ENCODE measurements around the gene GPD1. TPM values are rescaled to one million over a fixed set of nuclear protein-coding genes. Genes with fewer than 3 reads are reported as not detected.
"Not testable (repeated sequence)": the region's sequence is repeated elsewhere in the genome, so short reads cannot be mapped to it uniquely, and the experiment has no call there.

The GPD1 gene
- total and polyA plus RNA-seq, 4 experiments from 2014 or later = 1.1 to 2.0 TPM; not detected in 2

DNA sequence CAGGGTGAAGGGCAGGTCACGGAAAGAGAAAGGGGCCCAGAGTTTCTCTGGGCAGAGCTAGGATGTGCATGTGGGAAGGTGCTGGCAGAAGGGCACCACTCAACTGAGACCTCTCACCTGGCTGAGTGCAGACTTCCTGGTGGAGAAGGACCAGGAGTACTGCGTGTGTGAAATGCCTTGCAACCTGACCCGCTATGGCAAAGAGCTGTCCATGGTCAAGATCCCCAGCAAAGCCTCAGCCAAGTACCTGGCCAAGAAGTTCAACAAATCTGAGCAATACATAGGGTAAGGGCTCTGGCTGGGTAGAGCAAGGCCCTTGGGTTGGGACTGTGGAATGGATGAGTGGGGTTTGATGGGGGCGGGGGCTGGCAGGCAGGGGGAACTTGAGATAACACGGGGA lies 24.0 kb upstream of the GPD1 start:
- Histone ChIP-seq H3K36me3 (ENCODE audit: insufficient read depth, low read length) (no peaks in the 10 kb centered on the region), H3K27ac (ENCODE audit: low read depth, low read length) (no peak overlapping the region), H3K4me3 (ENCODE audit: low read length in 2 of 2) (no peak overlapping the region), H3K9me3 (ENCODE audit: control insufficient read depth in 1 of 2, low read length in 2 of 2) (no peaks in the 10 kb centered on the region), H3K4me1 (ENCODE audit: insufficient read depth, low read length) (peaks cover 9% of the 10 kb centered on the region), H3K27me3 (ENCODE audit: insufficient read depth, low read length) (no peaks in the 10 kb centered on the region)
- H3K9me3 Mint-ChIP-seq = no peaks in the 10 kb centered on the region
- ChIA-PET POLR2A (ENCODE audit: partially characterized antibody) (no interaction called here), CTCF (ENCODE audit: partially characterized antibody) (interaction anchor here (1.5 to 12.9 kb wide), 2 partner anchors 10 to 92 kb away, joined by 4 to 197 read pairs; partner anchors contain the start of gene CERS5)
- intact Hi-C loops (cut with micrococcal nuclease) = loop anchor here (5.0 to 10.0 kb wide), 3 partner anchors 53 to 325 kb away; partner anchors contain the start of gene LARP4
- H3K36me3 Mint-ChIP-seq = peaks cover 0 to 2% of the 10 kb centered on the region in 2 donors
- peaks cover 4 to 16% (median 10%) of the 10 kb centered on the region in 4 donors for H3K4me1 Mint-ChIP-seq
- DNase-seq = no peak
- no peak overlapping the region for H3K4me3 Mint-ChIP-seq
- no peaks in the 10 kb centered on the region for H3K27me3 Mint-ChIP-seq
- no peak overlapping the region for H3K27ac Mint-ChIP-seq

DNA sequence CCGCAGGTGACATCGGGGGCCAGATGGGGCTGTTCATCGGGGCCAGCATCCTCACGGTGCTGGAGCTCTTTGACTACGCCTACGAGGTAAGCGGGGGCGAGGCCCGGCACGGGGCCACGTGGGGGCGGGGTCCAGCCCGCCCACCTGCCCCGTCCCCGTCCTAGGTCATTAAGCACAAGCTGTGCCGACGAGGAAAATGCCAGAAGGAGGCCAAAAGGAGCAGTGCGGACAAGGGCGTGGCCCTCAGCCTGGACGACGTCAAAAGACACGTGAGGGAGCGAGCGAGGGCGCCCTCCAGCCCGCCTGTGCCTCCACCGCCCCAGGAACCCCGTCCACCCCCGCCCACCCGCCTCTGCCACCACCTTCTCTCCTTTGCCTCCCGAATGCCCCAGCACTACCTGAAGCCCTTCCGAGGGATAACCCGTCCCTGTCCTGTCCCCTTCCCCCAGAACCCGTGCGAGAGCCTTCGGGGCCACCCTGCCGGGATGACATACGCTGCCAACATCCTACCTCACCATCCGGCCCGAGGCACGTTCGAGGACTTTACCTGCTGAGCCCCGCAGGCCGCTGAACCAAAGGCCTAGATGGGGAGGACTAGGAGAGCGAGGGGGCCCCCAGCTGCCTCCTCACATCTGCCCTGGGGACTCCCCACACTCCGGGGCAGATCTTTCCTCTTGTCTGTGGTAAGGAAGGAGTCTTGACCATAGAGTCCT lies 22.6 kb upstream of the GPD1 start:
- peak overlapping the region in 1 of 8 donors; percentile 61 for H3K4me3 Mint-ChIP-seq
- H3K4me1 Mint-ChIP-seq = peaks cover 7 to 28% (median 13%) of the 10 kb centered on the region in 4 donors
- no peak overlapping the region for H3K27ac ChIP-seq (ENCODE audit: low read depth, low read length)
- intact Hi-C loops (cut with micrococcal nuclease) = loop anchor here (10.0 kb wide), 1 partner anchor 324 kb away; the partner anchor contains the start of gene LARP4
- H3K36me3 ChIP-seq (ENCODE audit: insufficient read depth, low read length) = no peaks in the 10 kb centered on the region
- H3K36me3 Mint-ChIP-seq = peaks cover 0 to 11% of the 10 kb centered on the region in 2 donors
- no peaks in the 10 kb centered on the region for H3K27me3 ChIP-seq (ENCODE audit: insufficient read depth, low read length)
- DNase-seq = no peak
- POLR2A ChIA-PET (ENCODE audit: partially characterized antibody) = no interaction called here
- peak overlapping the region in 2 of 7 donors; percentile 43 to 72 for H3K27ac Mint-ChIP-seq
- no peaks in the 10 kb centered on the region for H3K9me3 Mint-ChIP-seq
- CTCF ChIA-PET (ENCODE audit: partially characterized antibody) = interaction anchor here (12.9 kb wide), 1 partner anchor 91 kb away, joined by 197 read pairs; the partner anchor contains the start of gene CERS5
- no peak overlapping the region for H3K4me3 ChIP-seq (ENCODE audit: low read length in 2 of 2)
- no peaks in the 10 kb centered on the region for H3K9me3 ChIP-seq (ENCODE audit: control insufficient read depth in 1 of 2, low read length in 2 of 2)
- no peaks in the 10 kb centered on the region for H3K27me3 Mint-ChIP-seq
- peaks cover 13% of the 10 kb centered on the region for H3K4me1 ChIP-seq (ENCODE audit: insufficient read depth, low read length)

DNA sequence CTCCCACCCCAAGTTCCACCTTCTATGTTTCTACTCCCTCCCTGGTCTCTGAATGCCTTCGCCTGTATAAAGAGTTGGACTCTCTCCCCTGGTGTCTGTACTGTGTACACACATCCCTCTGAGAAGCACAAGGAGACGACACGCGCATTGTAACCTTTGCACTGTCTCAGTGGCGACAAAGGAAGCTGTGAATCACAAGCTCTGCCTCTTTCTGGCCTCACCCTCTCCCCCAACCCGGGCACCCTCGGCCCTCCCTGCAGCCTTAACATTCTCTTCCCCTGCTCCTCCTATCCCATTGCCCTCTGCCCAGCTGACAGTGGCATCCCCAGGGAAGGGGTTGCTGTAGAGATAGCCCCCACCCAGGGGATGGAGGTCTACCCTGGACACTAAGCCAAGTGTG lies 21.2 kb upstream of the GPD1 start:
- intact Hi-C loops (cut with micrococcal nuclease) = loop anchor here (10.0 kb wide), 1 partner anchor 322 kb away; the partner anchor contains the start of gene LARP4
- Histone ChIP-seq H3K4me3 (ENCODE audit: low read length in 2 of 2) (no peak overlapping the region), H3K4me1 (ENCODE audit: insufficient read depth, low read length) (peaks cover 16% of the 10 kb centered on the region), H3K27ac (ENCODE audit: low read depth, low read length) (no peak overlapping the region), H3K36me3 (ENCODE audit: insufficient read depth, low read length) (peaks cover 10% of the 10 kb centered on the region), H3K27me3 (ENCODE audit: insufficient read depth, low read length) (no peaks in the 10 kb centered on the region), H3K9me3 (ENCODE audit: control insufficient read depth in 1 of 2, low read length in 2 of 2) (no peaks in the 10 kb centered on the region)
- Mint-ChIP-seq H3K9me3 (no peaks in the 10 kb centered on the region), H3K36me3 (peaks cover 9 to 24% of the 10 kb centered on the region in 2 donors), H3K4me1 (peaks cover 7 to 28% (median 19%) of the 10 kb centered on the region in 4 donors), H3K27me3 (no peaks in the 10 kb centered on the region), H3K4me3 (peak overlapping the region in 2 of 8 donors; percentile 5 to 59), H3K27ac (peak overlapping the region in 5 of 7 donors; percentile 17 to 82 (median 63))
- no peak for DNase-seq
- CTCF ChIA-PET (ENCODE audit: partially characterized antibody) = interaction anchor here (1.5 to 16.2 kb wide), 4 partner anchors 12 to 89 kb away, joined by 3 to 316 read pairs (median 106); partner anchors contain the start of genes CERS5, COX14 and GPD1
- POLR2A ChIA-PET (ENCODE audit: partially characterized antibody) = interaction anchor here (1.4 to 4.6 kb wide), 2 partner anchors 30 to 84 kb away, joined by 8 to 110 read pairs; partner anchors contain the start of genes CERS5 and COX14

DNA sequence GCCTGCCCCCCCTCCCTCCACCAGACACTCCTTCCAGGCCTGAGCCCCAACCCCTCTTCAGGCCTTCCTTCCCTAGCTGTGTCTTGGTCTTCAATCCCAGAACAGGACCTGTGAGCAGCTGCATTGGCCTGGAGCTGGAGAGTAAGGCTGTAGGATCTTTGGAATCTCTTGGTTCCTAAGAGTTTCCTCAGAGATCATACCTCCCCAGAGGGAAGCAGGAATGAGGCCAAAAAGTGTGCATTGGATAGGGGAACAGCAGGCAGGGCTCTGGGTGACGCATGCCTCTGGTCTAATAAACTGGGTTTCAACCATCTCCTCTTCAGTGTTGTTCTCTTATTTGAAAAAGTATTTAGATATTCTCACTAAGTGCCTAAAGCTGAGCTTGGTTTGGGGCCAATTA lies 20.5 kb upstream of the GPD1 start:
- Histone ChIP-seq H3K27ac (ENCODE audit: low read depth, low read length) (no peak overlapping the region), H3K4me3 (ENCODE audit: low read length in 2 of 2) (no peak overlapping the region), H3K27me3 (ENCODE audit: insufficient read depth, low read length) (no peaks in the 10 kb centered on the region), H3K9me3 (ENCODE audit: control insufficient read depth in 1 of 2, low read length in 2 of 2) (no peaks in the 10 kb centered on the region), H3K4me1 (ENCODE audit: insufficient read depth, low read length) (peaks cover 19% of the 10 kb centered on the region), H3K36me3 (ENCODE audit: insufficient read depth, low read length) (peaks cover 10% of the 10 kb centered on the region)
- CTCF ChIA-PET (ENCODE audit: partially characterized antibody) = interaction anchor here (0.8 to 16.2 kb wide), 5 partner anchors 9 to 89 kb away, joined by 3 to 316 read pairs (median 14); partner anchors contain the start of genes CERS5, COX14 and GPD1
- POLR2A ChIA-PET (ENCODE audit: partially characterized antibody) = interaction anchor here (1.4 to 4.6 kb wide), 2 partner anchors 29 to 84 kb away, joined by 8 to 110 read pairs; partner anchors contain the start of genes CERS5 and COX14
- H3K27ac Mint-ChIP-seq = peak overlapping the region; percentile 19 to 90 (median 87)
- H3K36me3 Mint-ChIP-seq = peaks cover 9 to 30% of the 10 kb centered on the region in 2 donors
- H3K4me3 Mint-ChIP-seq = peak overlapping the region; percentile 28 to 85 (median 75)
- no peaks in the 10 kb centered on the region for H3K27me3 Mint-ChIP-seq
- DNase-seq = no peak
- H3K9me3 Mint-ChIP-seq = no peaks in the 10 kb centered on the region
- intact Hi-C loops (cut with micrococcal nuclease) = loop anchor here (10.0 kb wide), 1 partner anchor 322 kb away; the partner anchor contains the start of gene LARP4
- H3K4me1 Mint-ChIP-seq = peaks cover 7 to 29% (median 21%) of the 10 kb centered on the region in 4 donors

DNA sequence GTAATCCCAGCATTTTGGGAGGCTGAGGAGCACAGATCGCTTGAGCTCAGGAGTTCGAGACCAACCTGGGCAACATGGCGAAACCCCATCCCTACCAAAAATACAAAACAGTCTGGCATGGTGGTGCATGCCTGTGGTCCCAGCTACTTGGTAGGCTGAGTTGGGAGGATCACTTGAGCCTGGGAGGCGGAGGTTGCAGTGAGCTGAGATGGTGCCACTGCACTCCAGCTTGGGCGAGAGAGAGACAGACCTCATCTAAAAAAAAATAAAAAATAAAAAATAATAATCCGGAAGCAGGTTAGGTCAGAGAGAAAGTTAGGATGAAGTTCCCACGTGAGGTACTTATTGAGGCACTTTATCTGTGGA lies 19.4 kb upstream of the GPD1 start:
- not testable (repeated sequence) for H3K27me3 ChIP-seq (ENCODE audit: insufficient read depth, low read length); DNase-seq; H3K9me3 Mint-ChIP-seq; H3K27me3 Mint-ChIP-seq; H3K9me3 ChIP-seq (ENCODE audit: control insufficient read depth in 1 of 2, low read length in 2 of 2)
- Histone ChIP-seq H3K4me1 (ENCODE audit: insufficient read depth, low read length) (peaks cover 27% of the 10 kb centered on the region), H3K4me3 (ENCODE audit: low read length in 2 of 2) (peak overlapping the region; percentile 73 to 97), H3K36me3 (ENCODE audit: insufficient read depth, low read length) (peaks cover 18% of the 10 kb centered on the region), H3K27ac (ENCODE audit: low read depth, low read length) (peak overlapping the region; percentile 84)
- ChIA-PET CTCF (ENCODE audit: partially characterized antibody) (interaction anchor here (0.9 to 16.2 kb wide), 14 partner anchors 8 to 199 kb away, joined by 3 to 316 read pairs (median 6); partner anchors contain the start of genes CERS5, COX14, GPD1 and LIMA1), POLR2A (ENCODE audit: partially characterized antibody) (interaction anchor here (0.7 to 4.6 kb wide), 19 partner anchors 10 to 819 kb away, joined by 3 to 110 read pairs (median 4); partner anchors contain the start of genes CERS5, COX14, DIP2B and LIMA1)
- H3K4me3 Mint-ChIP-seq = peak overlapping the region; percentile 92 to 96 (median 94)
- peaks cover 13 to 37% (median 27%) of the 10 kb centered on the region in 4 donors for H3K4me1 Mint-ChIP-seq
- intact Hi-C loops (cut with micrococcal nuclease) = loop anchor here (10.0 kb wide), 1 partner anchor 320 kb away; the partner anchor contains the start of gene LARP4
- H3K27ac Mint-ChIP-seq = peak overlapping the region; percentile 93 to 99 (median 98)
- peaks cover 17 to 40% of the 10 kb centered on the region in 2 donors for H3K36me3 Mint-ChIP-seq

DNA sequence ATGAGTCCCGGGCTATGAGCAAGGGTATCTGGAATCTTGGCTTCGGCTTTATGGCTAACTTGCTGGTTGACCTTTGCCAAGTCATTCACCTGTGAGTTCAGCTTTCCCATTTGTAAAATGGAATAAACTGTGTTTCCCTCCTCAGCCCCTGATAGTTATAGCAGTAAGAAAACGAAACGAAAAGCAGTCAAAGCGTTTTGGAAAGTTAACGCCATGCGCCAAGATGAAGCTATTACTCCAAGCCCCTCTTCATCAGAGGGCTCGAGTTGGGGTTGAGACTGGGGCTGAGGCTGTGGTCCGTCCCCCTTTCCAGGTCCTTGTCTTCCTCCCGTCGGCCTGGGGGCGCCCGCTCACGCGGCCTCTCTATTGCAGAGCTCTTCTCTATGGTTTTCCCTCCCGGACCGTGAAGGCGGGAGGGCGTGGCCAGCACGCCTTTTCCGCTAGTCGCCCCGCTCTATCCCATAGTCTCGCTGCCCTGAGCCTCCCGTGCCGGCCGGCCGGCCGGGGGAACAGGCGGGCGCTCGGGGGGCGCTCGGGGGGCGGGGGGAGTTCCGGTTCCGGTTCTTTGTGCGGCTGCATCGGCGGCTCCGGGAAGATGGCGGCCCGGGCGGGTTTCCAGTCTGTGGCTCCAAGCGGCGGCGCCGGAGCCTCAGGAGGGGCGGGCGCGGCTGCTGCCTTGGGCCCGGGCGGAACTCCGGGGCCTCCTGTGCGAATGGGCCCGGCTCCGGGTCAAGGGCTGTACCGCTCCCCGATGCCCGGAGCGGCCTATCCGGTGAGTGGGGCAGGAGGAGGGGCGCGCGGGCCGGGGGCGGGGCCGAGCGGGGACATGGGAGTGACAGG lies 18.8 kb upstream of the GPD1 start, which contains the start of gene SMARCD1:
TSS of gene SMARCD1 (plus strand) at position 568 of the 840 bp plus-strand sequence. CDS start at position 596, 28 bp downstream.
- Histone ChIP-seq H3K4me1 (ENCODE audit: insufficient read depth, low read length) (peaks cover 27% of the 10 kb centered on the region), H3K36me3 (ENCODE audit: insufficient read depth, low read length) (peaks cover 24% of the 10 kb centered on the region), H3K9me3 (ENCODE audit: control insufficient read depth in 1 of 2, low read length in 2 of 2) (no peaks in the 10 kb centered on the region), H3K4me3 (ENCODE audit: low read length in 2 of 2) (peak within 1 kb of the TSS; percentile 73 to 97), H3K27me3 (ENCODE audit: insufficient read depth, low read length) (no peaks in the 10 kb centered on the region), H3K27ac (ENCODE audit: low read depth, low read length) (peak within 1 kb of the TSS; percentile 84)
- H3K4me3 Mint-ChIP-seq = peak within 1 kb of the TSS; percentile 92 to 96 (median 94)
- POLR2A ChIA-PET (ENCODE audit: partially characterized antibody) = interaction anchor here (0.6 to 4.6 kb wide), 20 partner anchors 10 to 820 kb away, joined by 3 to 110 read pairs (median 4); partner anchors contain the start of genes CERS5, COX14, DIP2B and LIMA1
- H3K36me3 Mint-ChIP-seq = peaks cover 20 to 46% of the 10 kb centered on the region in 2 donors
- H3K4me1 Mint-ChIP-seq = peaks cover 13 to 37% (median 27%) of the 10 kb centered on the region in 4 donors
- CTCF ChIA-PET (ENCODE audit: partially characterized antibody) = interaction anchor here (0.8 to 16.2 kb wide), 16 partner anchors 8 to 199 kb away, joined by 3 to 316 read pairs (median 6); partner anchors contain the start of genes CERS5, COX14, GPD1 and LIMA1
- H3K27me3 Mint-ChIP-seq = no peaks in the 10 kb centered on the region
- intact Hi-C loops (cut with micrococcal nuclease) = loop anchor here (1.0 to 10.0 kb wide), 4 partner anchors 26 to 320 kb away; partner anchors contain the start of genes CERS5, LARP4 and RACGAP1
- DNase-seq = peak; percentile 77 to 88 (median 79)
- peak within 1 kb of the TSS; percentile 93 to 99 (median 98) for H3K27ac Mint-ChIP-seq
- H3K9me3 Mint-ChIP-seq = no peaks in the 10 kb centered on the region
